ENCODE measurements around the gene CPB2. TPM values are rescaled to one million over a fixed set of nuclear protein-coding genes. Genes with fewer than 3 reads are reported as not detected.

CPB2 gene
- total RNA-seq, 1 experiment from 2014 or later, result not detected

Other genes starting within 250 kb of the CPB2 start
- gene ZC3H13, start 52.3 kb downstream of the CPB2 start, total RNA-seq (2014; rRNA removed; shearing (Covaris generic)), result 5.2 and 8.0 TPM in 2 replicates
- 21.3 and 29.6 TPM in 2 replicates for gene LCP1, start 77.1 kb upstream of the CPB2 start, total RNA-seq (2014; rRNA removed; shearing (Covaris generic))
- not detected in 2 replicates for gene LRRC63, start 106.9 kb upstream of the CPB2 start, total RNA-seq (2014; rRNA removed; shearing (Covaris generic))